Esophagus muscularis mucosa (tissue), 4 donors: ENCODE results near the gene APOO.

Source experiments
- EP300 ChIP-seq: sonication (generic); formaldehyde crosslinking; IDR thresholded peaks from one replicate; pipeline ENCODE4 v1.6.1; 2017; ENCODE audit warnings: antibody characterized with exemption
- POLR2A ChIP-seq: fragments of 450-650 bp; IDR thresholded peaks from one replicate; pipeline ENCODE4 v1.6.1; 2017; ENCODE audit warnings: antibody characterized with exemption, moderate library complexity, mild to moderate bottlenecking, low read depth
- POLR2AphosphoS5 ChIP-seq, 2 donors: sonication (generic); formaldehyde crosslinking; IDR thresholded peaks; one replicate each; pipeline ENCODE4 v1.6.1; 2017; ENCODE audit warnings: antibody characterized with exemption in 2 of 2
- TF ChIP-seq, protein P1 (sequence below), 3 experiments: fragments of 200-600 bp in 2 of 3; fragments of 450-650 bp in 1 of 3; sonication (generic) in 2 of 3; IDR thresholded peaks; one replicate each; pipeline ENCODE4 v1.5.1; 2017 to 2019; ENCODE audit warnings: antibody characterized with exemption in 3 of 3, mild to moderate bottlenecking in 2 of 3, moderate library complexity in 1 of 3

DNA sequence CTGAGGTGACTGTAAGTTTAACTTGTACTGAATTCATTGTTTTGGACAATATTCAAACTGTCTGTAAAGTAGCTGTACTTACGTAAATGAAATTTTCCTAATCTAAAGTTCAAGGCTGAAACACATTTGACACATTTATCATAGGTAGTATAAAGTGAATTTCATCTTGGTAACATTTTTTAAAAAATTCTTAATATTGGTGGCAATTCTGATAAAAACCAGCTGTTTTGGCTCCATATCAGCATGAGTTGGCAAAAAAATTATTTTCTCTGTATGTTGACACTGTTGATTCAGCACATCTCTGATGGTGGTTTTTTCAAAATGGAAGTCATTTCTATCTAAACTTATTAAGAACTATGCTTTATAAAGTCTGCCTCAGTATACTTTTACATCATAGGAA is 31.0 kb upstream of the APOO start:
- no peak for TF ChIP-seq POLR2A
- TF ChIP-seq, protein P1, sequence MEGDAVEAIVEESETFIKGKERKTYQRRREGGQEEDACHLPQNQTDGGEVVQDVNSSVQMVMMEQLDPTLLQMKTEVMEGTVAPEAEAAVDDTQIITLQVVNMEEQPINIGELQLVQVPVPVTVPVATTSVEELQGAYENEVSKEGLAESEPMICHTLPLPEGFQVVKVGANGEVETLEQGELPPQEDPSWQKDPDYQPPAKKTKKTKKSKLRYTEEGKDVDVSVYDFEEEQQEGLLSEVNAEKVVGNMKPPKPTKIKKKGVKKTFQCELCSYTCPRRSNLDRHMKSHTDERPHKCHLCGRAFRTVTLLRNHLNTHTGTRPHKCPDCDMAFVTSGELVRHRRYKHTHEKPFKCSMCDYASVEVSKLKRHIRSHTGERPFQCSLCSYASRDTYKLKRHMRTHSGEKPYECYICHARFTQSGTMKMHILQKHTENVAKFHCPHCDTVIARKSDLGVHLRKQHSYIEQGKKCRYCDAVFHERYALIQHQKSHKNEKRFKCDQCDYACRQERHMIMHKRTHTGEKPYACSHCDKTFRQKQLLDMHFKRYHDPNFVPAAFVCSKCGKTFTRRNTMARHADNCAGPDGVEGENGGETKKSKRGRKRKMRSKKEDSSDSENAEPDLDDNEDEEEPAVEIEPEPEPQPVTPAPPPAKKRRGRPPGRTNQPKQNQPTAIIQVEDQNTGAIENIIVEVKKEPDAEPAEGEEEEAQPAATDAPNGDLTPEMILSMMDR (IDR thresholded peaks at IDR 0.05): no peak
- no peak for TF ChIP-seq EP300
- TF ChIP-seq POLR2AphosphoS5 (IDR thresholded peaks at IDR 0.05): no peak
